NCI-H2107 treated with DMSO at 0.1 percent for 48 hours (cell line): Measurements from ENCODE around the gene FLT1.

Experiments used
- DNase-seq: peaks from one replicate; lab custom pipeline; 2025; ENCODE audit not compliant: unreplicated experiment; lab: John Stamatoyannopoulos, UW

Gene FLT1

DNA sequence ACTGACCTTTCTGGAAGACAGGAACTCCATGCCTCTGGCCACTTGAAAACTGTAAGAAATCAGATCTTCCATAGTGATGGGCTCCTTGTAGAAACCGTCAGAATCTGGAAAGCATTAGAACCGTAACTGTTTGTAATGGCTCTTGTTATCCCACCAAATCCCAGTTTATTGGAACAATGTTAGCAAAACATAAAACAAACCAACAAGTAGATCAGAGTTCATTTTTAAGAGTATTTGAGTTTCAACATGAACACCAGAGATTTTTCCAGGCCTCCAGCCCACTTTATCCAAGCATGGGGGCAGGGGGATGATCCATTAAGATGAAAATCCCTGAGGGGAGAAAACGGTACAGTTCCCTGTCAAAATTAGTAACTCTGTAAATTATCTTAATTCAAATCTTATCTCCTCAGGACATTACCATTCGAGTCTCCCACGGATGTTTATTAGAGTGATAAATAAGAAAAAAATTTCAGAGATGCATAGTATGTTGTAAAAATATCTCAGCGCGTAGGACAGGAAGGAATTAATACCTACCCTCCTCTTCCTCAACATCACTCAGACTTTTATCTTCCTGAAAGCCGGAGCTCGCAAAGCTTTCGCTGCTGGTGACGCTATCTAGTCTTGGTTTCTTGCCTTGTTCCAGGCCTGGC lies 172.5 kb downstream of the FLT1 start:
- DNase-seq: no peak

DNA sequence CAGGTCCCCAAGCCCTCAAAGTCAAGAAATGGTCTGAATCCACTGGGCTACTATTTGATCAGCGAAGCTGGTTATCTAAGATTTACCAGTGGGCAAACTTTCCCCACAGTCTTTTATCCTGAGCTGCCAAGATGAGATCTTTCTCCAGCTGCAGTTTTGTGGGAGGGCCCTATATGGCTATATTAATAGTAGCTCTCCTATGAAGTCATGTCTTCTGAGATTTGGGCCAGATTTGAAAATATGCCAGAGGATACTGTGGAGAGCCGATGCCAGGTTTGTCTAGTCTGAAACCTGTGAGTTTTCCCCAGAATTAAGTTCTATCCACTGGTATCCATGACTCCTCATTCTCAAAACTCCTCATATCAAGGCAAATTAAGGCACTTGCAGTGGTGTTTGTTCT lies 173.2 kb downstream of the FLT1 start:
- DNase-seq: no peak

DNA sequence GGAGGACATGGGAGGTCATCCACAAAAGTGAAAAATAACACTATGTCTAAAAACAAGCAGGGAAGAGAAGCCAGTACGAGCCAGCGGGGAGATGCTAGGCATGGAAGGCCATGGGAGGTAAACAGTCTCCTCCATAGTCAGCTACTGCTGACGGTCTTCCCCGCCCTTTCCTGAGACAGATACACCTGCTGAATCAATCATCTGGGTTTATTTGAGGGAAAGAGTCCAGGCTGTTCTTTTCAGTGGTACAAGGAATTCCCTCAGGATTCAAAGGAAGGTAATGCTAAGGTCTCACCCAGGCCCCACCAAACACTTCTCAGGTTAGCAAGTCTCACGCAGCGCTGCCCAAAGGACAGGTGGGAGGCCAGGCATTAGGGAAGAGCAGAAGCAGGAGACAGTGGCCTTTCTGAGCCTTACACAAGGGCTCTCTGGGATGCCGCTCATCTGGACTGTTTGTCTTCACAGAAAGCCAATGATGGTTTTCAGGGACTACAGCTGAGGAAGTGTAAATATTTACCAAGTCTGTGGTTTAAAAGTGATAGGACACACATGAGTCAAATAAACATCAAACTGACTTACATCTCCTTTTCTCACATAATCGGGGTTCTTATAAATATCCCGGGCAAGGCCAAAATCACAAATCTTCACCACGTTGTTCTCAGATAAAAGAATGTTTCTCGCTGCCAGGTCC lies 173.9 kb downstream of the FLT1 start:
- no peak for DNase-seq

DNA sequence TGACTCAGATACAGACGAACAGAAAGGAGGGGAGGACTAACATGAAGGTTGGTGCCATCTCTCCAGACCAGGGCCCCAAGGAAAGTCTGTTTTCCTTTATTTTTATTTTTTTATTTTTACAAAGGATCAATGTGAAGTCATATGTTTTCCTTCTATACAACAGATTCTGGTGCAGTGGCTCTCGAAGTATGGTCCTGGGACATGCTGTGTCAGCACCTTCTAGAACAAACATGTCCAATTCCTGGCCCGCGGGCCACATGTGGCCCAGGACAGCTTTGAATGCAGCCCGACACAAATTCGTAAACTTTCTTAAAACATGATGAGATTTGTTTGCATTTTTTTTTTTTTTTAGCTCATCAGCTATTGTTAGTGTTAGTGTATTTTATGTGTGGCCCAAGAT lies 174.7 kb downstream of the FLT1 start:
- no peak for DNase-seq

DNA sequence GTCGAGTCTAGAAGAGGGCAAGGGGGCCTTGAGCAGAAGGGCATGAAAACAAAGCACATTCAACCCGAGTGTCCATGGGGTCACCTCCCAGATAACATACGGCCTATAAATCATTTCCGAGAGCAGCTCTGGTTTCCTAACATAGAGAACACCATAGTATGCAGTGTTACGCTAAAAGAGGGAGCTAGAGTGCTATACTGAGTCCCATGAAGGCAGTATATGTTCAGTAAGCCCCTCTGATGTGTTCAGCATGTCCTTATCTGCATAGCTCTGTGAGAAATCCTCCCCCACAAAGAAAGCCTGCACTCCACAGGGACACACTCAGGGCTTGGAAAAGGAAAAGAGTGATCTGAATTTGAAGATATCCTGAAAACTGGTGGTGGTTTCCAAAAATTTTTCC lies 175.4 kb downstream of the FLT1 start:
- no peak for DNase-seq

DNA sequence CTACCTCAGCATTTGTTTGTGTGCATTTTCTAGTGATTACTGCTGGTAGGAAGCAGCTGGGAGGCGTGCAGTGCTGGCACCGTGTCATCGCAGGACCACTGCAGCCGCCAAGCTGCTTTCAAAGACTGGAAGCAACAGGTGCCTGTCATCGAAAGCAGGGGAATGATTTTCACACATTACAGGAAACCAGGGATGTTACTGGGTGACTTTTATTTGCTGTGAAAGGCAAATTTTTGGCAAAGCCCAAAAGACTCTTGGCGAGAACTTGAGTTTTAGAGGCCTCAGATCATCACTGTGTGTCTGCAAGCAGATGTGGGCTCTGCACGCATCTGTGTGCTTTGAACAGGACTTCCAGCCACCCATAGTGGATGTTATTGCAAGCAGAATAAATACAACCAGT lies 176.4 kb downstream of the FLT1 start:
- no peak for DNase-seq

DNA sequence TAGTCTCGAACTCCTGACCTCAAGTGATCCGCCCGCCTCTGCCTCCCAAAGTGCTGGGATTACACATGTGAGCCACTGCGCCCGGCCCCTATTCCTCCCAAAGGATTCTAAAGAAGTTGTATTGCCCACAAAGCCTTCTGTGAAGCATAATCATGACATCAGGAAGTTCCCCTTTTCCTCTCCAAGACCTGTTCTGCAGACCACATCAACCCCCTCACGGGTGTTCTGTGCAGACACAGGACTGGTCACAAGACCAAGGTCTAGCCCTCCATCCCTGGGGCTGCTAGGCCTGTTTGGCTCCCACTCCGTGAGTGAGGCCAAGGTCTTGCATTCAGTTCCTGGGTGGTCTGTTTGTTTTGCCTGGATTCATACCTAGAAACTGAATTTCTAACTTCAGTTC lies 178.1 kb downstream of the FLT1 start:
- DNase-seq: no peak

DNA sequence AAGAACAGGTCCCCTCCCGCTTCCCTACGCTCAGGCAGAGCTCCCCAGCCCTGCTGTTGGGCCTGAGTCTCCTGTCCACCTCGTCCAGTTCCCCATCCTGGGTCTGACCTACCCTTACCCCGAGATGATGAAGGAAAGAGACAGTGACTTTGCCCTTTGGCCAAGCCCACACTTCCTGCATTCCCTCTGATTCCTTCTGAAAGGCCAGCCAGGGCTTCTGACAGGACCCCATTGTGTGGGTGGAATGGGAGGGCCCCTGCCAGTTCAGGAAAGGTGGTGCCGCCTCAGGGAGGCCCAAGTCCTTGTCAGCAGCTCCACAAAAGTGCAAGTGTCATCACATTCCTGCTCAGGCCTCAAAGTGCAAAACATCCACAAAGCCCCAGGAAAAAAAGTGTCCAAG lies 178.8 kb downstream of the FLT1 start:
- no peak for DNase-seq

DNA sequence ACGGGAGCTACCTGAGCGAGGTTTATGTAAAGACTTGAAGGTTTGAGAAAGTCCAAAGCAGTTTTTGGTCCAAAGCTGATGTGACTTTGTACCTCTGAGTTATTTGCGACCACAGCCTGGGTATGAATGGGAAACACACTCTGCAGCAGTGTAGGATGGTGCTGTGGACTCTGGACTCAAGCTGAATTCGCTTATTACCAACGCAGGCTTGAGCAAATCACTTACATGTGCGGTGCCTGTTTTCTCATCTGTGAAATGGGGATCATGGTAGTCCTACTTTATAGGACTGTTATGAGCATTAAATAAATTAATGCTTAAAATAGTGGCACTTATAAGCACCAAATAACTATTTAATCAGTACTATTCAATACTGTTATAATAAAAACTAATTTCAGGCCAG lies 180.0 kb downstream of the FLT1 start:
- no peak for DNase-seq

DNA sequence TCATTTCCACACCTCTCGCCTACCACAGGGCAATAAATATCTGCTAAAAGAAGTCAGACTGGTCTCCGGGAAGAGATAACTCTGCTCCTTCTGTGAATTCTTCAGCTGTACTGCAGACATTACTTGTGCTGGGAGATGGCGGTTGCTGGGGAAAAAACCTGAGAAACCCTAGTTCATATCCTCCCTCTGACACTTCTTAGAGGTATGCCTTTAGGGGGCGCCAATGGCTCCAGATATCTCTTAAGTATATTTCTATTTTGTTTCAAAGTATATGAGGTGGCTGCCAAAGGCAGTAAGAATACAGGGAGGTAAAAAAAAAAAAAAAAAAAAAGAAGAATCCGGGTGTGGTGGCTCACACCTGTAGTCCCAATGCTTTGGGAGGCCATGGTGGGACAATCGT lies 181.3 kb downstream of the FLT1 start:
- DNase-seq: no peak

DNA sequence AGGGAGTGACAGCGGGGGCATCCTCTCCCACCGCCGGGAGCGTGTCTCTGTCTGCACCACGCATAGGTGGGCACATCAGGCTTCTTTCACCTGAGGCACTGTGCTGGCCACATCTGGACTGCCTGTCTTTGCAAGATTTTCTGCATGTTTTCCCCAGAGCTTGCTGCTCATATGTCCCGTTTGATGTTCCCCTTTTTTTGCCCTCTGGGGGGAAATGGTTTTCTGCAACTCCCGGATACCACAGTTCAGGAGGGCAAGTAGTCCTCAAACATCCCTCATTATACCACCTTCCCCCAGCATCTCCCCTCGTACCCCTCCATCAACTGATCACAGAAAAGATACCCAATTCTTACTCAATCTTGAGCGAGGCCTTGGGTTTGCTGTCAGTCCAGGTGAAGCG lies 188.6 kb downstream of the FLT1 start:
- DNase-seq: no peak

DNA sequence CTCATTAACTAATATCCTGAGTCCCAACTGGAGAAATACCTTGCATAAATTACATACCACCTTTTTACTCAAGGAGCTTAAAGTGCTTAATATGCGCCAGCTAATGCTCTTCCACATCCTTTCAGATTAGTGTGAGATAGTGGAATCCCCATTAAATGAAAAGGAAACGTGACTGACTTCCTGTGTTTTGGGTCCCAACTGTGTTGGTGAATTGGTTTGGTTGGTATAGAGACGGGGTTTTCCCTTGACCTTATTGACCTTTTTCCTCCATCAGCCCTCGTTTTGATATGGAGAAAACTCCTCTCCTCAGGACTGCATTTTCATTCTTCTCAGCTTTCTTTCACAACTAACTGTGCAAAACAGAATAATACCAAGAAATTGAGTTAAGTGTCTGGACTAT lies 193.1 kb downstream of the FLT1 start:
- no peak for DNase-seq

DNA sequence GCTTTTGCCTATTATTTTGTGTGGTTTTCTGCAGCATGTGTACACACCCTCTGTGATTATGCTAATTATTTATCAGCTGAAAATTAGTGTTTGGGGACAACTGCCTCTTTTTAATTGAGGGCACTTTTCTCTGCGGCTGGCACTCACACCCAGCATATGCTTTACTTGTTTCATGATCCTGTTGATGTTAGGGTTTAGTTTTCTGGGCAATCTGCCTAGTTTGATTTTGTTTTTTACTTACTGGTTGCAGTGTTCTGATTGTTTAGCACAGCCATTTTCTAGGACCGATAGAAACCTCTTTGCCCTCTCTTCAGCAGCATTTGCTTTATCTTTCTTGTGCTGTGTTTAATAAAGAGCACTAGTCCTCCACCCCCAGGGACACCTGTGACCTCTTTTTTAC lies 195.0 kb downstream of the FLT1 start:
- no peak for DNase-seq

DNA sequence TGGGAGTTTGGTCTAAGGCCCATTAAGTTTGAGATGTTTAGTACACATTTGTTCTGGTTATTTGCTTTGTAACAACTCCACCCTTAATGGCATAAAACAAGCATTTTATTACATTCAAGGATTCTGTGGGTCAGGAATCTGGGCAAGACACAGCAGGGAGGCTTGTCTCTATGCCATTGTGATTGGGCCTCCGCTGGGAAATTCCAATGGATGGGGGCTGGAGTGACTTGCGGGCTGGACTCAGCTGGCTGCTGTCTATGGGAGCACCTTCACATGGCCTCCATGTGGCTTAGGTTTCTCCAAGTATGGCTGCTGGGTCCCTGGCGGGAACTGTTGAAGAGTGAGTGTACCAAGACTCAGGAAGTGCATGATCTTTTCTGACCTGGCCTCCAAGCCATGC lies 197.6 kb downstream of the FLT1 start:
- no peak for DNase-seq

DNA sequence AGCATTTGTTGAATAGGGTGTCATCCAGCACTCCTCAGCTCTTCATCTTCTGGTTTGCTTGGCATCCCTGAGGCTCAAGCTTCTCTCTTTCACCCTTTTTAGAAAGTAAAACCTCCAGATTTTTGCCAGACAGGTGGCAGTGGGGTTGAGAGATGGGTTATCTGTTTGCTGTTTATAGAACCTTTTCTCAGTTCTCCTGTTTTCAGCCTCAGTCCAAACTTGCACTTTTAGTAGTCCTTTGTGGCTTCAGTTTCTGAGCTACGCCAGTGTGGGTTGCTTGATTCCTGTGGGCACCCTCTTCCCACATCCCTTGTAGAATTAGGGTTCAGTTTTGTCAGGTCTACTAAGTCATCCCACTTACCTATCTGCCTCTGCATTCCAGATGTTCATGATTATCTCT lies 208.7 kb downstream of the FLT1 start:
- no peak for DNase-seq

DNA sequence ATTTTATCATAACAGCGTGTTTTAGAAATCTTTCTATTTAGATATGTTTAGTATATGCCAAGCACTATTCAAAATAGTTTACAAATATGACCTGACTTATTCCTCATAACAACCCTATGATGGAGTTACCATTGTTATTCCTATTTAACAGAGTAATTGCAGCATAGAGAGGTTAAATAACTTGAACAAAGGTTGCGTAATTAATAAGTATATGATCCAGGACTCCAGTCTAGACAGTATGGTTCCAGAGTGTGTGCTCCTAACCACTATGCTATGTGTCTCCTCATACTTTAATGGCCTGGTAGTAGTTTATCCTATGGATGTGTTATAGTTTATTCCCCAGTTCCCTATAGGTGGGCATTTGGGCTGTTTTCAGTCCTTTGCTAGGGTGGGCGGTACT lies 211.3 kb downstream of the FLT1 start:
- DNase-seq: no peak

DNA sequence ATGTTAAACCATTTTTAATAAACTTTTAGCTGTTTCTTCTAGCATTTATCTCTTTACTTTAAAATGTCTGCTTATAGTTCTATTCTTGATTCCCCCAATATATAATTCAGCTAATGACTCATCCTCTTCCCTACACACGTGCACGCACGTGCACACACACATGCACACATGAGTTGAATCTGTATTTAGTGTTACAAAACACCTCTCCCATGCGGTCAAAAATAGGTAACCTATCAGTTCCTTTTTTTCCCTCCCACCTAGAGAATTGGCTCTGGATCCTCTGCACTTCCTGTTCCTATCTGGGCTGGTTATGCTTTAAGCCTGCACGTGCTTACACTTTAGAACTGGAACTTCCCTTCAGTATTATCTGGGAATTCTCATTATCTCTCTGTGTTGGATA lies 212.5 kb downstream of the FLT1 start:
- DNase-seq: no peak

DNA sequence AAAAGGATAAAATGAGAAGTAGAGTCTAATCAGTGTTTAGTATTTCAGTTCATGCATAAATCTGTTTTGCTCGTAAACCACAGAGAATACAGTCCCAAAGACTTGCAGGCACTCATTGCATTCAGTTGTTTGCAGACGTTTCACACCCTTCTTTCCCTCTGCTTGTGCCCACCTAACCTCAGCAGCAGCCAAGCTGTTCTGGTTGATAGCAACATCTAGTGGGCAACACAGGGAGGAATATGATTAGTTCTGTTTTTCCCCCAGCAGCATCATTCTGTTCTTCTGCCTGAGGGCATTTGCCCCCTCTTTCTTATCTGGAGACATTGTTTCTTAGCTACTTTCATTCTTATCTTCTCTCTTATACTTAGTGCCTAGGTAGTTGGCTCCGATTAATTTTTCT lies 221.0 kb downstream of the FLT1 start:
- no peak for DNase-seq

DNA sequence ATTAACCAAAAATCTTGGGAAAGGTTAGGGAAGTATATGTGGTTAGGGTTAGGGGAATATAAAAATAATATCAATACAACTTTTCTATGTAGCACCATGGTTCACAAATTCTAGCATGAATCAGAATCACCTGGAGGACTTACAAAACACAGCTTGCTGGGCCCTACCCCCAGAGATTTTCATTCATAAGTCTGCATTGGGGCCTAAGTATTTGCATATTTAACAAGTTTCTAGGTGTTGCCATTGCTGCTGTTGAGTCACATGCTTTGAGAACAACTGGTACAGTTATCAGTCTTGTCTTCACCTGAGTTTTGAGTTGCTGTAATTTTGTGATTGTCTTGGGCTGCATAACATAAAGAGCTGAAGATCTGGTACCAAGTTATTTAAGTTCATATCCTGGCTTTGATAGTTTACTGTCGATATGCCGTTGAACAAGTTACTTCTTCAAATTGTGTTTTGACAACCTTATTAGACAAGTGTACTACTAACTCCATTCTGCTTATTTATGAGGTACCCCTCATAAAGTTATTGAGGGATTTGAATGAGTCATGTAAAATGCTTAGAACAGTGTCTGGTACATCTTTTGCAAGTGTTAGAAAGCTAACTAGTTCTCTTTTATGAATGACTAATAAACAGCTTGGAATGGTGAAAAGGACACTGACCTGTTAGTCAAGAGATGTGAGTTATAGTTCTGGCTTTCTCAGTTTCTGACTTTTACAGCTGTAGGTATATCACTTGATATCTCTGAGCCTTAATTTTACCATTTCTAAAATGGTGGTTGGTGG lies 223.7 kb downstream of the FLT1 start:
- no peak for DNase-seq

DNA sequence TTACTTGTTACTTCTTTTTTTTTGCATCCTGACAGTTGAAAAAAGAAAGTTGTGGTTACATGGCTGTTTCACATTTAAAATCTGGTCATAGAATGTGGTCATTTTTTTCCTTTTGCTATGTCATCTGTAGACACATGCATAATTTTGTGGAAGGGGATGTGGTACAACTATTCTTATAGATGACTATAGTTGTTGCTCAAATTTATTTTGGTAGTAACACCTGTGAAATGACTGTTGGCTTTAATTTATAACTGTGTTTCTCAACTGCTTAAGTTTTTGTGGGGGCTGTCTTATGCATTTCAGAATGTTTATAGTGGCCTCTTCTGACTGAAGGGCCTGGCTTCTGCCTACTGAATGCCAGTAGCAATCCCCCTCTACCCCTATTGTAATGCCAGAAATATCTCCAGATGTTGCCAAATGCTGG lies 226.1 kb downstream of the FLT1 start:
- no peak for DNase-seq

DNA sequence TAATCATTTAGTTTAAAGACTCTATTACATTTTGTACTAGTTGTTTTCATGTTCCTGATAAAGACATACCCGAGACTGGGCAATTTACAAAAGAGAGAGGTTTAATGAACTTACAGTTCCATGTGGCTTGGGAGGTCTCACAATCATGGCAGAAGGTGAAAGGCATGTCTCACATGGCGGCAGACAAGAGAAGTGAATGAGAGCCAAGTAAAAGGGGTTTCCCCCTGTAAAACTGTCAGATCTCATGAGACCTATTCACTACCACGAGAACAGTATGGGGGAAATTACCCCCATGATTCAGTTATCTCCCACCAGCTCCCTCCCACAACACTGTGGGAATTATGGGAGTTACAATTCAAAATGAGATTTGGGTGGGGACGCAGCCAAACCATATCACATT lies 227.4 kb downstream of the FLT1 start:
- no peak for DNase-seq

DNA sequence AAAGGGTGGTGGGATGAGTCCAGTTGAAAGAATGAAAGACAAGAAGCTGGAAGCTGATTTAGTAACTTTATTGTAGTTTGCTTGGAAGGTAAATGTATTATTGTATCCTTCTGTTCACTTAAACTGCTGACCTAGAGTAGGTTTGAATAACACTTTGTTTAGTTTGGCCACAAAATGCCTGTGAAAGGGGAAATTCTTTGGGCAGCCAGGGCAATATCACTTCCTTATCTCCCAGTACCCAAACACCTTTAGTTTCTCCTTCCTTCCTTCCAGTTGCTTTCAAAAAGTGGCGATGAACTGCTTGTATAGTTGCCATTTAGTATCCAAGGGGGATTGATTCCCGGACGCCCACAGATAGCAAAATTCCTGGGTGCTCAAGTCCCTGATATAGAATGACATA lies 236.5 kb downstream of the FLT1 start:
- DNase-seq: no peak
